ENCODE data around the gene PDZRN3.
"Not testable (repeated sequence)": the region's sequence is repeated elsewhere in the genome, so short reads cannot be mapped to it uniquely, and the experiment has no call there.

Gene PDZRN3

DNA sequence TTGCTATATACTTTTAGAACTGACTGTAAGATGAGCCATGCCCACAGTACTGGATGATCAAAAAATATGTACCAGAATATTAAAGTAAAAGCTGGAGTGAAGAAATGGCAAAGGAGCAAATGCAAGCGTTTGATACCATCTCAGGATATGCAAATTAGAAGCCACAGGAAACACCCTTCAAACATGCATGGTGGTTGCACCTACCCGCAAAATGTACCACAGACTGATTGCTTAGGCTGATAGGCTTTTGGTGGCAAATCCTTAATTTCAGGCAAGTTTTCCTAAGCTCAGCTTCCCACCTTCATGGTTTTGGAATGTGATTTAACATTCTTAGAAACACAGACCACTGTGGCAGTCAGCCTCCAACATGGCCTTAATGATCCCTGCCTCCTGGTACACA lies 149.0 kb downstream of the PDZRN3 start:
- Histone ChIP-seq H3K36me3 (ENCODE audit: insufficient read depth, low read length) (no peaks in the 10 kb centered on the region), H3K4me3 (ENCODE audit: low read depth, low read length) (no peak overlapping the region), H3K4me1 (ENCODE audit: control insufficient read depth, insufficient read depth, low read length, unreplicated experiment) (no peaks in the 10 kb centered on the region), H3K27me3 (ENCODE audit: insufficient read depth, low read length) (no peaks in the 10 kb centered on the region), H3K79me2 (ENCODE audit: control insufficient read depth, insufficient read depth, low read length, unreplicated experiment) (no peaks in the 10 kb centered on the region), H3K27ac (ENCODE audit: low read depth, low read length) (no peak overlapping the region), H2AFZ (ENCODE audit: low read length, unreplicated experiment) (no peak overlapping the region)

- Histone ChIP-seq H3K79me2 (ENCODE audit: control insufficient read depth, insufficient read depth, low read length, unreplicated experiment) (no peaks in the 10 kb centered on the region), H3K27me3 (ENCODE audit: insufficient read depth, low read length) (no peaks in the 10 kb centered on the region), H2AFZ (ENCODE audit: low read length, unreplicated experiment) (no peak overlapping the region), H3K4me1 (ENCODE audit: control insufficient read depth, insufficient read depth, low read length, unreplicated experiment) (no peaks in the 10 kb centered on the region), H3K27ac (ENCODE audit: low read depth, low read length) (no peak overlapping the region), H3K36me3 (ENCODE audit: insufficient read depth, low read length) (no peaks in the 10 kb centered on the region), H3K4me3 (ENCODE audit: low read depth, low read length) (no peak overlapping the region)
These were observed 149.6 kb downstream of the PDZRN3 start for GRCh38 chr3:73475175-73475574.

DNA sequence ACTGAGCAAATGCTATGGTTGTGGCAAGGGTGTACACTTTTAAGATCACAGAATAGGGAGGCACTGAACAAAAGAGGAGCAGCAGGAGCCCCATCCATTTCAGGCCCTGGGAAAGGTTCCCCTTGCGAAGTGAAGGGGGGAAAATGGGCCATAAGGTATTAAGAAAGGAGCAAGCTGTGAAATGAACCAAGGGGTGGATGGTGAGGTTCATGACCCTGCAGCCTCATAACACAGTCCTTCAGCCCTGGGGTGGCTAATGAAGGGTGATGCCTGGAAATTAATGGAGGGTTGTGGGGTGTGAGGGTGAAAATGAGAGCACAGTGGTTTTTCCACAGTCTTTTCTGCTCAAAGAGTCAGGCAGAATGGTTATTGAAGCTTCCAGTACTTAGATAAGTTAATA lies 150.1 kb downstream of the PDZRN3 start:
- no peak overlapping the region for H3K27ac ChIP-seq (ENCODE audit: low read depth, low read length)
- H3K79me2 ChIP-seq (ENCODE audit: control insufficient read depth, insufficient read depth, low read length, unreplicated experiment), result no peaks in the 10 kb centered on the region
- no peak overlapping the region for H3K4me3 ChIP-seq (ENCODE audit: low read depth, low read length)
- no peak overlapping the region for H2AFZ ChIP-seq (ENCODE audit: low read length, unreplicated experiment)
- H3K36me3 ChIP-seq (ENCODE audit: insufficient read depth, low read length), result no peaks in the 10 kb centered on the region
- no peaks in the 10 kb centered on the region for H3K27me3 ChIP-seq (ENCODE audit: insufficient read depth, low read length)
- H3K4me1 ChIP-seq (ENCODE audit: control insufficient read depth, insufficient read depth, low read length, unreplicated experiment), result no peaks in the 10 kb centered on the region

GRCh38 chr3:73473898-73474416 lies 150.8 kb downstream of the PDZRN3 start:
- no peaks in the 10 kb centered on the region for H3K79me2 ChIP-seq (ENCODE audit: control insufficient read depth, insufficient read depth, low read length, unreplicated experiment)
- no peaks in the 10 kb centered on the region for H3K27me3 ChIP-seq (ENCODE audit: insufficient read depth, low read length)
- no peaks in the 10 kb centered on the region for H3K4me1 ChIP-seq (ENCODE audit: control insufficient read depth, insufficient read depth, low read length, unreplicated experiment)
- H3K4me3 ChIP-seq (ENCODE audit: low read depth, low read length), result no peak overlapping the region
- H3K27ac ChIP-seq (ENCODE audit: low read depth, low read length), result no peak overlapping the region
- H2AFZ ChIP-seq (ENCODE audit: low read length, unreplicated experiment), result no peak overlapping the region
- H3K36me3 ChIP-seq (ENCODE audit: insufficient read depth, low read length), result no peaks in the 10 kb centered on the region

- Histone ChIP-seq H3K27ac (ENCODE audit: low read depth, low read length) (no peak overlapping the region), H2AFZ (ENCODE audit: low read length, unreplicated experiment) (no peak overlapping the region), H3K4me3 (ENCODE audit: low read depth, low read length) (no peak overlapping the region), H3K36me3 (ENCODE audit: insufficient read depth, low read length) (no peaks in the 10 kb centered on the region), H3K4me1 (ENCODE audit: control insufficient read depth, insufficient read depth, low read length, unreplicated experiment) (no peaks in the 10 kb centered on the region), H3K79me2 (ENCODE audit: control insufficient read depth, insufficient read depth, low read length, unreplicated experiment) (no peaks in the 10 kb centered on the region), H3K27me3 (ENCODE audit: insufficient read depth, low read length) (no peaks in the 10 kb centered on the region)
These were observed 151.4 kb downstream of the PDZRN3 start for GRCh38 chr3:73473181-73473897.

DNA sequence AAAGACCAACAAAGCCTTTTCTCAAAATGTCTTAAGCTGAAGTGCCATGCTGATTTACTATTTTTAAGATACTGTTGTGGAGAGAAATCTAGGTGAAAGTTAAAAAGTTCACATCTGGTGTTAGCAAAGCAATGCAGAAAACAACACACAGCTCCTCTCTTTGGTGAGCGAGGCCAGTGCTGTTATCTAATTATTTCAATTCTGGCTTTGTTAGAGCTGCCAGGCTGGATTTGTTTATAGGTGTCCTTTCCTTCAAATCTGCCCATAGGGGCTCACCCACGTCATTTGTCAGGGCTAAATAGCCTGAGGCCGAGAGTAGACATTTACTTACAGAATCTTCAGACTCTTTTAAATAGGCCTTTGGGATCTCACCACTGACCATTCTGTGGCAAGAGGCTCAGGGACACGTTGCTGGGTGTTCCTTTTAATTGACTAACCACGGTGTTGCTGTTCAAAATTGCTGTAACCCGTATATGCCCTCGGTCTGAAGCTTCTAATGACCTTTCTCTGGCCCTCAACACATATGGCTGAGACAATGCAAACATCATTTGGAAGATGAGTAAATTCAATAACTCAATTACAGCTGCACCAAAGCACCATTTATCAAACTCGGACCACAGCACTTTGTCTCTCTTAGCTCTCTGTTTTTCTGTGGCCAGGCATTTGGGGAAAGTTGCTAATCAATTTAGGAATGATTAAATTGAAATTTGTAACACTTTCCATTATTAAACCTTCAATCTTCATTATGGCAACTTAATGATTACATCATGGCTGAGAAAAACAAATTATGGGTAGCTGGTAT lies 152.6 kb downstream of the PDZRN3 start:
- Histone ChIP-seq H3K27me3 (ENCODE audit: insufficient read depth, low read length) (no peaks in the 10 kb centered on the region), H3K36me3 (ENCODE audit: insufficient read depth, low read length) (no peaks in the 10 kb centered on the region), H2AFZ (ENCODE audit: low read length, unreplicated experiment) (no peak overlapping the region), H3K27ac (ENCODE audit: low read depth, low read length) (no peak overlapping the region), H3K4me1 (ENCODE audit: control insufficient read depth, insufficient read depth, low read length, unreplicated experiment) (no peaks in the 10 kb centered on the region), H3K79me2 (ENCODE audit: control insufficient read depth, insufficient read depth, low read length, unreplicated experiment) (no peaks in the 10 kb centered on the region), H3K4me3 (ENCODE audit: low read depth, low read length) (no peak overlapping the region)

GRCh38 chr3:73470860-73471259 lies 153.9 kb downstream of the PDZRN3 start:
- Histone ChIP-seq H3K27me3 (ENCODE audit: insufficient read depth, low read length) (no peaks in the 10 kb centered on the region), H3K4me1 (ENCODE audit: control insufficient read depth, insufficient read depth, low read length, unreplicated experiment) (no peaks in the 10 kb centered on the region), H3K27ac (ENCODE audit: low read depth, low read length) (no peak overlapping the region), H3K4me3 (ENCODE audit: low read depth, low read length) (no peak overlapping the region), H3K79me2 (ENCODE audit: control insufficient read depth, insufficient read depth, low read length, unreplicated experiment) (no peaks in the 10 kb centered on the region), H2AFZ (ENCODE audit: low read length, unreplicated experiment) (no peak overlapping the region), H3K36me3 (ENCODE audit: insufficient read depth, low read length) (no peaks in the 10 kb centered on the region)

DNA sequence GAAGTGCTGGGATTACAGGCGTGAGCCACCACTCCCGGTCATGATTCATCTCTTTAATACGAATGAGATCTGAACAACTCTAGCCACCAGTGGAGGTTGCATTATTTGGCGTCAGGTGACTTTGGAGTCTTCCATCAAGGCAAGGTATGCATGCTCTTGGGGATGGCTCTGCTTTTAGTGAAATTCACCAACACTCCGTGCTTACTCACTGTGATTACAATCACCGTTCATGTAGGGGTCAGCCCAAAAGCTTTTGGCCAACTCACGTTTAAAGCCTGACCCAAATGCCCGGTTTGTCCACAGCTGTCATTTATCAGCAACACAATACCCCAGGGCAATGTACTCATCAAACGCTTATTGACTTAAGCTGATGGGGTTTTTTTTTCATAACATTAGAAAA lies 155.4 kb downstream of the PDZRN3 start:
- no peaks in the 10 kb centered on the region for H3K36me3 ChIP-seq (ENCODE audit: insufficient read depth, low read length)
- peaks cover 4% of the 10 kb centered on the region for H3K4me1 ChIP-seq (ENCODE audit: control insufficient read depth, insufficient read depth, low read length, unreplicated experiment)
- H3K27me3 ChIP-seq (ENCODE audit: insufficient read depth, low read length), result no peaks in the 10 kb centered on the region
- H2AFZ ChIP-seq (ENCODE audit: low read length, unreplicated experiment), result no peak overlapping the region
- no peak overlapping the region for H3K27ac ChIP-seq (ENCODE audit: low read depth, low read length)
- no peaks in the 10 kb centered on the region for H3K79me2 ChIP-seq (ENCODE audit: control insufficient read depth, insufficient read depth, low read length, unreplicated experiment)
- no peak overlapping the region for H3K4me3 ChIP-seq (ENCODE audit: low read depth, low read length)

DNA sequence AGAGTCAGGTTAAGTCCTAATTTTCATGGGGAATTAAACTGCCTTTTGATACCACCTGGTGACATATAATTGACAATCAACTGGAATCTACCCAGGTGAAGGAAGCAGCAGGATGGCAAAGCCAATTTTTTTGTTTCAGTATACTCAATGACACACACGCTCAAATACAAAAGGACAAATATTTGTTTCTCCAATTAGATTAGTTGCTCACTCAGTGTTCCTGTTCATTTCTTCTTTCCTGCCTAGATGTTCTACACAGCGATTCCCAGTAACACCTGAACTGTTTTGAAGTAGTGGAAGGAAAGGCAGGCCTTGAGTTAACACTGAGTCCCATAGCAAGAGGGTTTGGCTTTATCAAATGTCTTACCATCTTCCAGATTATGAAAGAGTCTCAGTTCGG lies 157.5 kb downstream of the PDZRN3 start:
- Histone ChIP-seq H2AFZ (ENCODE audit: low read length, unreplicated experiment) (no peak overlapping the region), H3K27ac (ENCODE audit: low read depth, low read length) (no peak overlapping the region), H3K79me2 (ENCODE audit: control insufficient read depth, insufficient read depth, low read length, unreplicated experiment) (no peaks in the 10 kb centered on the region), H3K27me3 (ENCODE audit: insufficient read depth, low read length) (no peaks in the 10 kb centered on the region), H3K36me3 (ENCODE audit: insufficient read depth, low read length) (no peaks in the 10 kb centered on the region), H3K4me1 (ENCODE audit: control insufficient read depth, insufficient read depth, low read length, unreplicated experiment) (peaks cover 14% of the 10 kb centered on the region), H3K4me3 (ENCODE audit: low read depth, low read length) (no peak overlapping the region)

DNA sequence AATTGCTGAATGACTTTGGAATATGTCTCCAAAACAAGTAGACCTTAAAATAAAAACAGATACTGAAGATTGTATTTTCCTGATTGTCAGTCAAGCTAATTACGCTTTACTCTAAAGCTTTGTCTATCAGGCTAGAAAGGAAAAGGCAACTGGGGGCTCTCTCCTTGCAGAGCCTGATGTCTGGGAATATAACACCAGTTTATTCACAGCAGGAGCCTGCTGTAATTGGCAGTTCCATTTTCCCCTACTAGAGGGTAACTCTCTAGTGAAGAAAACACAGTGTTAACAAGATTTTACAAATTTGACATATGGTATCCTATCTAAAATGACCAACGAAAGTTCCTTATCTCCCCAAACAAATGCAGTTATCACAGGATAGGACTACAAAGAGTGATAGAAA lies 158.8 kb downstream of the PDZRN3 start:
- Histone ChIP-seq H3K4me1 (ENCODE audit: control insufficient read depth, insufficient read depth, low read length, unreplicated experiment) (peaks cover 24% of the 10 kb centered on the region), H3K79me2 (ENCODE audit: control insufficient read depth, insufficient read depth, low read length, unreplicated experiment) (no peaks in the 10 kb centered on the region), H3K27ac (ENCODE audit: low read depth, low read length) (no peak overlapping the region), H2AFZ (ENCODE audit: low read length, unreplicated experiment) (no peak overlapping the region), H3K36me3 (ENCODE audit: insufficient read depth, low read length) (no peaks in the 10 kb centered on the region), H3K4me3 (ENCODE audit: low read depth, low read length) (no peak overlapping the region), H3K27me3 (ENCODE audit: insufficient read depth, low read length) (no peaks in the 10 kb centered on the region)

DNA sequence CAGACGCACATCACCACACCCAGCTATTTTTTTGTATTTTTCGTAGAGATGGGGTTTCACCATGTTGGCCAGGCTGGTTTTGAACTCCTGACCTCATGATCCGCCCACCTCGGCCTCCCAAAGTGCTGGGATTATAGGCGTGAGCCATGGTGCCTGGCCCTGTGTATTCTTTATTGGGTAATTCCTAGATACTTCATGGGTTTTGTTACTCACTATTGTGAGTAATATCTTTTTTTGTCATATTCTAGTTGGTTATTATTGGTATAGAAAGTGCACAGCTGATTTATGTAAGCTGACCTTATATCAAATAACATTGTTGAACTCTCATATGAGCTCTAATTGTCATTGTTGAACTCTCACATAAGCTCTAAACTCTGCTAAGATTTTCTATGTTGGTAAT lies 160.6 kb downstream of the PDZRN3 start:
- not testable (repeated sequence) for H2AFZ ChIP-seq (ENCODE audit: low read length, unreplicated experiment)

More for the DNA sequence above, 160.6 kb downstream of the PDZRN3 start:
- not testable (repeated sequence) for H3K36me3 ChIP-seq (ENCODE audit: insufficient read depth, low read length); H3K27me3 ChIP-seq (ENCODE audit: insufficient read depth, low read length); H3K79me2 ChIP-seq (ENCODE audit: control insufficient read depth, insufficient read depth, low read length, unreplicated experiment); H3K4me3 ChIP-seq (ENCODE audit: low read depth, low read length)
- H3K4me1 ChIP-seq (ENCODE audit: control insufficient read depth, insufficient read depth, low read length, unreplicated experiment), result peaks cover 24% of the 10 kb centered on the region
- H3K27ac ChIP-seq (ENCODE audit: low read depth, low read length), result peak overlapping the region; percentile 56
